SW480 (cell line): ENCODE data around the gene DDC.
"Not testable (repeated sequence)": the region's sequence is repeated elsewhere in the genome, so short reads cannot be mapped to it uniquely, and the experiment has no call there.

Experiments used
- DNase-seq: peaks from one replicate; pipeline ENCODE4 v3.0.0-alpha.2; 2016; ENCODE audit warnings: low spot score

Gene DDC

GRCh38 chr7:50589364-50589763 lies 24.2 kb upstream of the DDC start:
- no peak for DNase-seq

GRCh38 chr7:50588937-50589336 lies 23.7 kb upstream of the DDC start:
- no peak for DNase-seq

GRCh38 chr7:50587737-50588136 lies 22.5 kb upstream of the DDC start:
- no peak for DNase-seq

GRCh38 chr7:50584793-50585408 lies 19.7 kb upstream of the DDC start:
- DNase-seq: no peak

GRCh38 chr7:50584386-50584785 lies 19.2 kb upstream of the DDC start:
- no peak for DNase-seq

- DNase-seq: not testable (repeated sequence)
Observed at GRCh38 chr7:50583295-50583694, 18.1 kb upstream of the DDC start.

GRCh38 chr7:50582271-50582670 lies 17.1 kb upstream of the DDC start:
- DNase-seq: not testable (repeated sequence)

GRCh38 chr7:50580666-50581065 lies 15.5 kb upstream of the DDC start:
- DNase-seq: not testable (repeated sequence)

GRCh38 chr7:50580057-50580456 lies 14.9 kb upstream of the DDC start:
- no peak for DNase-seq

GRCh38 chr7:50578105-50578504 lies 12.9 kb upstream of the DDC start:
- not testable (repeated sequence) for DNase-seq

GRCh38 chr7:50577569-50577968 lies 12.4 kb upstream of the DDC start:
- no peak for DNase-seq

- DNase-seq: not testable (repeated sequence)
Observed at GRCh38 chr7:50576388-50576787, 11.2 kb upstream of the DDC start.

- DNase-seq: no peak
Observed at GRCh38 chr7:50567715-50568261, 2.6 kb upstream of the DDC start.

- DNase-seq: no peak
Observed at GRCh38 chr7:50565977-50566376, 772 bp upstream of the DDC start.

GRCh38 chr7:50565559-50565916 lies 333 bp upstream of the DDC start:
- no peak for DNase-seq

- DNase-seq: no peak
Observed at GRCh38 chr7:50564171-50564570, 1.0 kb downstream of the DDC start.

- no peak for DNase-seq
Observed at GRCh38 chr7:50562136-50562535, 3.1 kb downstream of the DDC start.

GRCh38 chr7:50560865-50561351 lies 4.3 kb downstream of the DDC start:
- DNase-seq: no peak

- DNase-seq: no peak
Observed at GRCh38 chr7:50559881-50560280, 5.3 kb downstream of the DDC start.

GRCh38 chr7:50558294-50559053 lies 6.7 kb downstream of the DDC start:
- DNase-seq: no peak

- DNase-seq: no peak
Observed at GRCh38 chr7:50557099-50557498, 8.1 kb downstream of the DDC start.

GRCh38 chr7:50556247-50556991 lies 8.8 kb downstream of the DDC start:
- DNase-seq: no peak
